ENCODE measurements around the gene LMAN1L. TPM values are rescaled to one million over a fixed set of nuclear protein-coding genes. Genes with fewer than 3 reads are reported as not detected.
A peak's percentile ranks its signal among the peaks of the same experiment; 100 is the strongest.

Gene LMAN1L
- total and polyA plus RNA-seq, 4 donors: 0.08 TPM; not detected in 3

DNA sequence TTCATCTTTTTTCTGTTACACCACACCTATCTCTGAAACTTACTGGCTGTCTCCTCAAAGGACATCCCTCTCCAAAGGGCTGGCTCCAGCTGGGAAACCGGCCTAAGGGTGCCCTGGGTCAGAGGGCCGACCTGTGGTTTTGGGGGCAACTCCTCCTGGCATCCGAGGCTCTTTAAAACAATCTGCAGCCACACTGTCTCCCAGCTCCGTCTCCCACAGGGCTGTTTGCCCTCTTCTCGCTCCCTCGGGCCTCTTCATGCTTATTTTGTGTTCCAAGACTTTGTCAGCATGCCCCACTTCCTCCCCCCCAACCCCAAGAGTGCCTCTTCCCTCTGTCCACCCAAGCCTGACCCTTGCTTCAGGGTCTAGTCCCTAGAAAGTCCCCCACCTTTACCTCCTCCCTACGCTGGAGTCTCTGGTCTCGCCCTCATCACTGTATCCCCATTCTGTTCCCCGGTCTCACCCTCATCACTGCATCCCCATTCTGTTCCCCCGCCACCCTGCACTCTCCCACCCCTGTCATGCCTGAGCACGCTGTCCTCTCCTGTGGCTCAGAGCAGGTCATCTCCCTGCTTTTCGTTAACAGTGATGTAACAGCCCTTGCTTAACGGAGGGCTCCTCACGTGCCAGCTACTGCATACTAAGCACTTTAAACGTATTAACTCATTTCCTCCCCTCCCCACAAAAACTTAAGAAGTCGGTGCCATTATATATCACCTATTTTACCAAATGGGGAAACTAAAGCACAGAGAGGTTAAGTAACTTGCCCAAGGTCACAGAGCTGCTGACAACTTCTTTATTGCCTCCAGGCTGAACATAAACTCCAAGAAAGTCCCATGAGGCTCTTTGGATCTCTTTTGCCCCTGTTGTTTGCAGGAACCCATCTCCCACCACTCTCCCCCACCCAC, 31.9 kb upstream of the LMAN1L start:
- Histone ChIP-seq H3K27ac (ENCODE audit: low read depth in 1 of 2, low read length in 2 of 2) (peak overlapping the region; percentile 82 to 90), H3K4me1 (ENCODE audit: control insufficient read depth in 4 of 4, insufficient read depth in 4 of 4, low read length in 3 of 4) (peaks cover 24 to 67% (median 52%) of the 10 kb centered on the region in 4 donors), H3K9me3 (ENCODE audit: control insufficient read depth in 4 of 4, low read length in 3 of 4) (no peaks in the 10 kb centered on the region), H3K4me3 (ENCODE audit: low read depth in 1 of 3, low read length in 3 of 3) (peak overlapping the region; percentile 20 to 88 (median 57)), H3K27me3 (ENCODE audit: control insufficient read depth in 4 of 4, insufficient read depth in 4 of 4, low read length in 3 of 4) (no peaks in the 10 kb centered on the region), H3K9ac (ENCODE audit: low read depth in 1 of 2, low read length in 2 of 2) (peak overlapping the region; percentile 57 to 64), H3K36me3 (ENCODE audit: control insufficient read depth in 4 of 4, insufficient read depth in 3 of 4, low read depth in 1 of 4, low read length in 3 of 4) (no peaks in the 10 kb centered on the region)
- DNase-seq (ENCODE audit: low spot score): no peak
- WGBS: 19% methylated on average over 16 of the region's 16 CpGs
- TF ChIP-seq NR2F2 (IDR thresholded peaks at IDR 0.05) (no peak), SP1 (IDR thresholded peaks at IDR 0.05) (peak; percentile 51), REST (IDR thresholded peaks at IDR 0.05) (peak; percentile 55), ATF3 (IDR thresholded peaks at IDR 0.05) (peak; percentile 39), EGR1 (IDR thresholded peaks at IDR 0.05; ENCODE audit: low read depth in 2 of 2) (no peak), FOXA2 (IDR thresholded peaks at IDR 0.05) (no peak), FOXA1 (IDR thresholded peaks at IDR 0.05) (no peak), YY1 (IDR thresholded peaks at IDR 0.05) (peak; percentile 66), RXRA (IDR thresholded peaks at IDR 0.05) (peak; percentile 75 to 80), RAD21 (IDR thresholded peaks at IDR 0.05) (no peak), HNF4A (conservative IDR thresholded peaks at IDR 0.05) (peak in 1 of 2 donors; percentile 57), HNF4G (IDR thresholded peaks at IDR 0.05) (no peak), ZBTB33 (IDR thresholded peaks at IDR 0.05) (peak; percentile 23), TAF1 (conservative IDR thresholded peaks at IDR 0.05) (no peak), JUND (IDR thresholded peaks at IDR 0.05) (no peak), GABPA (IDR thresholded peaks at IDR 0.05 in 1 of 2, conservative IDR thresholded peaks at IDR 0.05 in 1 of 2) (no peak)
- TF ChIP-seq, protein P1, sequence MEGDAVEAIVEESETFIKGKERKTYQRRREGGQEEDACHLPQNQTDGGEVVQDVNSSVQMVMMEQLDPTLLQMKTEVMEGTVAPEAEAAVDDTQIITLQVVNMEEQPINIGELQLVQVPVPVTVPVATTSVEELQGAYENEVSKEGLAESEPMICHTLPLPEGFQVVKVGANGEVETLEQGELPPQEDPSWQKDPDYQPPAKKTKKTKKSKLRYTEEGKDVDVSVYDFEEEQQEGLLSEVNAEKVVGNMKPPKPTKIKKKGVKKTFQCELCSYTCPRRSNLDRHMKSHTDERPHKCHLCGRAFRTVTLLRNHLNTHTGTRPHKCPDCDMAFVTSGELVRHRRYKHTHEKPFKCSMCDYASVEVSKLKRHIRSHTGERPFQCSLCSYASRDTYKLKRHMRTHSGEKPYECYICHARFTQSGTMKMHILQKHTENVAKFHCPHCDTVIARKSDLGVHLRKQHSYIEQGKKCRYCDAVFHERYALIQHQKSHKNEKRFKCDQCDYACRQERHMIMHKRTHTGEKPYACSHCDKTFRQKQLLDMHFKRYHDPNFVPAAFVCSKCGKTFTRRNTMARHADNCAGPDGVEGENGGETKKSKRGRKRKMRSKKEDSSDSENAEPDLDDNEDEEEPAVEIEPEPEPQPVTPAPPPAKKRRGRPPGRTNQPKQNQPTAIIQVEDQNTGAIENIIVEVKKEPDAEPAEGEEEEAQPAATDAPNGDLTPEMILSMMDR (IDR thresholded peaks at IDR 0.05; ENCODE audit: low read depth, low read length, missing input control): no peak
- TF ChIP-seq, protein P2, sequence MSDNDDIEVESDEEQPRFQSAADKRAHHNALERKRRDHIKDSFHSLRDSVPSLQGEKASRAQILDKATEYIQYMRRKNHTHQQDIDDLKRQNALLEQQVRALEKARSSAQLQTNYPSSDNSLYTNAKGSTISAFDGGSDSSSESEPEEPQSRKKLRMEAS (IDR thresholded peaks at IDR 0.05): peak; percentile 59
